HL-60/S4 treated with retinoic acid at 250 ng/mL for 4 days and 3 days (cell line): ENCODE data around the gene COG1.

Source experiments
- in situ Hi-C: fragments of 300-500 bp; cut with MboI; formaldehyde crosslinking; loops from 2 replicates; pipeline ENCODE4 v1.7.0; 2022; ENCODE audit warnings: low sequenced_read_pairs

Gene COG1

DNA sequence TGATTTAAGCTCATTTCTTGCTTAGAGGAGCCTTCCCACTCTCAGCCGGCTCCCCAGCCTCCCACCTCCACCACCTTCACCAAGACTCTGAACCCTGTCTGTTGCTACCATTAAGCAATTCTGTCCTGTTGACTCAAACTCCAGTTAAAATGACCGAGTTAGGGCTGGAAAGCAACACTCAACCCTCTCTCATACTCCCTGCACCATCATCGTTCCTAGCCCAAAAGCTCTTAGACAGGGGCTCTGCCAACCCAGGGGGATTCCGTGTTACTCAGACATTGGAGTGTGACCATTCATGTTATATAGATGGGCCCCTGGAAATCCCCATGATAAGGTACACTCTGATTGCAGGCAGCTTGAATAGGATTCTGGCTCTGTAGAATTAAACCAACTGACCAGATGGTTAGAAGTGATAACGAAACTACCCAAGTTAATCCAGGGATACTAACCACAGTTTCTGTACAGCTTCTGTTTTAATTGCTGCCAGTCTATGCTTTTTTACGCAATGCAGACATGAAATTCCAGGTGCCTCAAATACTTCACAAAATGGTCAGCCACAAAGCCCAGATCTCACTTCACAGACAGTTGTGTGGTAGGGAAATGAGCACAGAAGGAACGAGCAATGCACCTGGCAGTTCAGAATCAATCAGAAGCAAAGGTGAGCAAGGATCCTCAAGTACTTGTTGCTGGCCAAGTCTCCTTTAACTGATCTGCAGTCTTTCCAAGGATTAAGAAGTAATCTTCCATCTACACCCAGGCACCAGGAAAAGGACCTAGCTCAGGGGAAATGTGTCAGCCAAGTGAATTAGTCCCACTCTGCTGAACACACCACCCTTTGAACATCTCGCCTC lies 25.9 kb upstream of the COG1 start:
- in situ Hi-C loops, result loop anchor here (25.0 kb wide), 1 partner anchor 180 kb away; no protein-coding TSS in a partner anchor

DNA sequence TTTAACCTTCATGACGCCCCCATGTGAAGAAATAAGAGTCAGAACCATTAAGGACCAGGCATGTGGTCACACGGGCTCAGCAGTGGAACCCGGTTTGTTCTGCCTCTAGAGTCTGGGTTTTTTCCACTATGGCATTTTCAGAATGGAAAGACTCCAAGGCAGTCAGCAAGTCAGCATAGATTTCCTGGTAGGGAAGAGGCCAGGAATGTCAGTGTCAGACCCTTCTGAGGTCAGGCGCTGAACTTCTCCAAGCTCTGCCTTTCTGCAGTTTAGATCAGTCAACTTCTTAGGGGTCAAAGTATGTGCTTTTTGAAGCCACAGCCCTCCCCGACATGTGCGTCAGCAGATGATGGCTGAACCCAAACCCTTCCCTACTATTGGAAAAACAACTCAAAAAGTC lies 24.2 kb upstream of the COG1 start:
- in situ Hi-C loops, result loop anchor here (25.0 kb wide), 1 partner anchor 181 kb away; no protein-coding TSS in a partner anchor

DNA sequence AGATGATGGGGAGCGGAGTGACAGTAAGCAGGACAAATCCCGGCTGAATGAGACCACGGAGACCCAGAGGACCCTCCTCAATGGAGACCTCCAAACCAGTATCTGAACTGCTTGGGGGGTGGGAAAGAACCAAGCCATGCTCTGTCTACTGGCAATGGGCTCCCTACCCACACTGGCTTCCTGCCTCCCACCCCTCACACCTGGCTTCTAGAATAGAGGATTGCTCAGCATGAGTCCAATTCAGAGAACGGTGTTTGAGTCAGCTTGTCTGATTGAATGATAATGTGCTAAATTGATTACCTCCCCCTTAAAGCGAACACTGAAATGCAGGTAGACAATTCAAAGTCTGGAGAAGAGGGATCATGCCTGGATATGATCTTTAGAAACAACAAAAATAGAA lies 22.5 kb upstream of the COG1 start:
- in situ Hi-C loops, result loop anchor here (25.0 kb wide), 1 partner anchor 183 kb away; no protein-coding TSS in a partner anchor

DNA sequence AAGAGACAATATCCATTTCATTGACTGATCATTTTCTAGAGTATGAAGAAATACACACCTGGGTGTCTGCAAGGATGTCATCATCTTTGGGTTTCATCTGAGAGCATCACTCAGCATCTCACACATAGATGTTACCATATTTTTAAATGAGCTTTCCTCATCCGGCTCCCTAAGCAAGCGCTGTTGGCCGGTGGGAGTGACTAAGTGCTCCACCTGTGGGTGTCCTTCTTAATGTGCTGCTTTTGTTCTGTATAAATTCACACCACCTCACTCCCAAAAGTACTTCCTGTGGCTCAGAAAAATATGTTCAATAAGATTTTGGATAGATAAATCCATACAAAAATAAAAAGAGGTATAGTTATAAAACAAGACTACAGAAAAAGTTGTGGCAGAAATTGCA lies 20.6 kb upstream of the COG1 start:
- in situ Hi-C loops, result loop anchor here (25.0 kb wide), 1 partner anchor 185 kb away; no protein-coding TSS in a partner anchor

DNA sequence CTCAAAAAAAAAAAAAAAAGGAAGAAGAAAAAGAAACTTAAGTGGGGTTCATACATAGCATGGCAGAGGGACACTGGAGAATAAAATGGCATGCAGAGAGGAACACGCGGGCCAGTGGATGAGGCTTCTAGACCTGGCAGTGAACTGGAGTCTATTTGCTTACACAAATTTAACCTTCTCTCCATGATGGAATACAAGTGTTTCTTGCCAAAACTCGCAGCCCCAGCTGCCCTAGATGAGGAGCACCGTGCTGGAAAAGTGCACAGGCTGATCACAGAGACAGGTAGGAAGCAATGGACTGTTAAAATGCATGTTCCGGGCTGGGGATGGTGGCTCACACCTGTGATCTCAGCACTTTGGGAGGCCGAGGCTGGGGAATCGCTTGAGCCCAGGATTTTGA lies 18.7 kb upstream of the COG1 start:
- in situ Hi-C loops, result loop anchor here (25.0 kb wide), 1 partner anchor 187 kb away; no protein-coding TSS in a partner anchor

DNA sequence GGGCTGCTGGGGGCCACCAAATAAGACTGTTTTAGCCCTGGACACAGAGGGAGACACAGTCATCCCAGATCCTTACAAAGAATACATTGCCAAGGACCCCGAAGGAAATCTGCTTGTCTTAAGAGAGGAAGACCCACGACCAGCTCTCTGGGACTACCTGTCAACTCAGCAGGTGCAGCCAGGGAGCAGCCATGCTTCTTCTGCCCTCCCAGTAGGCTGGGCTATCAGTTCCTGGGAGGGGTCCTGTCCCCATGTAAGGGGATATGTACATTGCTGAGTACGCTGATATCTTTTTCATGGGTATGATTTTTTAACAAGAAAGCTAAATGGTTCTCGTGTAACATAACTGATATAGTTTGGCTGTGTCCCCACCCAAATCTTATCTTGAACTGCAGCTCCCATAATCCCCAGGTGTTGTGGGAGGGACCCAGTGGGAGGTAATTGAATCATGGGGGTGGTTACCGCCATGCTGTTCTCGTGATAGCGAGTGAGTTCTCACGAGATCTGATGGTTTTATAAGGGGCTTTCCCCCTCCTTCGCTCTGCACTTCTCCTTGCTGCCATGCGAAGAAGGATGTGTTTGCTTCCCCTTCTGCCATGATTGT lies 16.8 kb upstream of the COG1 start:
- in situ Hi-C loops, result loop anchor here (25.0 kb wide), 1 partner anchor 614 kb away; no protein-coding TSS in a partner anchor

DNA sequence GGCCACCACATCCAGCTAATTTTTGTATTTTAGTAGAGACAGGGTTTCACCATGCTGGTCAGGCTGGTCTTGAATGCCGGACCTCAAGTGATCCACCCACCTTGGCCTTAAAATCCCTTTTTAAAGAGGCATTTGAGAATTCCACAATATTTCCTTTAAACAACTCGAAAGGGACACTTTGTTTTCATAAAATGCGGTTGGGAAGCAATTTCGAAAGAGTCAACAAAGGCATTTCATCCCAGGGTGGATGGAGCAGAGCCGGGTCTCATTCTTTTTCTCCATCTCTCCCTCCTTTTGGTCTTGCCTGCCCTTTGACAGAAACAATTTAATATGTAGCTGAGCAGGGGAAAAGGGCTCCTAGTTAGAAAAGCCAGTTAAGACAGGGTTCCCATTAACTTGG lies 13.5 kb upstream of the COG1 start:
- in situ Hi-C loops, result loop anchor here (25.0 kb wide), 1 partner anchor 617 kb away; no protein-coding TSS in a partner anchor

DNA sequence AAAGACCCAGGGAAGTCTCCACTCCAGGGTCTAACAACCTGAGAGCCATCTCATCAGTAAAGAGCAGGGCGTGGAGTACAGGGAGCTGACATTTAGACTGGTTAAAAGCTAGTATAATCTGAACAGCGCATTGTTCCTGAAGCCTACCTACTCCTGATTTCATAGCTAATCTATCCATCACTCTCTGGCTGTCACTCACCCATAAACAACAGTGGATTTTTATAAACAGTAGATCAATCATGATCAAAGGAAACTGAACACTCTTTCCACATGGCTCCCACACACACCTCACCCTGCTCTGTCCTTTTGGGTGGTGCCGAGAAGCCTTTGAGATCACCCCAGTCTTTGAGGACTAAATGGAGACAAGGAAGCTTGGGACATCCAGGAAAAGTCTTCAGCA lies 13.0 kb upstream of the COG1 start:
- in situ Hi-C loops, result loop anchor here (10.0 to 25.0 kb wide), 2 partner anchors 455 to 618 kb away; no protein-coding TSS in a partner anchor

DNA sequence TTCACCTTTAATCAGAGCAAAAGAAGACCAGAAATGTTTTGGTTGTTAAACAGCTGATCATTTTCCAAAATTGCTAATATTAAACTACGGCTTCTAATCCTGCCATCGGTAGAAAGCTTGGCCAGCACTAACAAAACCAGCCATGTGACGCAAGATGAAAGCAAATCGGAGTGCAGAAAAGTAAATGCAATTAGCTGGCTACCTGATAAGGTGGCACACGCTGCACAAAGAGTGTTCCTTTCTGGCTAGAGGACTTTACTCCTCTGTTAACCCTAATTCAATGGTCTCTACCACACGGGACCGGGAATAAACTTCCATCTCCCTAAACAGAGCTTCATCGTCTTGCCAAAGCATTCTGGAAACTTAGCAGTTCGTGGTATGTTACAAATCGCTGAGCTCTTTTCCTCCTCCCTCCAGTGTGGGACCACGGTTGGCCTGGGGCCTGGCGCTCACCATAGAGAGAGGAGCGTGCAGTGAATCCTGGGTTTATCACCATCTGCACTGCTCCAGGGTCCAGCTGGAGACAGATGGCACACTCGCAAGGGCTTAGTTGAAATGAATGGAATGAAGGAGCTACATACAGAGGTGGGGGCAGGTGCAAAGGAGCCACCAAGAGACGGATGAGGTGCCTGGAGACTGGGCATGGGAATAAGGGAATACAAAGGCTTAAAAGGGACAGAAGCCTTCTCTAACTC lies 10.1 kb upstream of the COG1 start:
- in situ Hi-C loops, result loop anchor here (10.0 to 25.0 kb wide), 2 partner anchors 458 to 620 kb away; no protein-coding TSS in a partner anchor

DNA sequence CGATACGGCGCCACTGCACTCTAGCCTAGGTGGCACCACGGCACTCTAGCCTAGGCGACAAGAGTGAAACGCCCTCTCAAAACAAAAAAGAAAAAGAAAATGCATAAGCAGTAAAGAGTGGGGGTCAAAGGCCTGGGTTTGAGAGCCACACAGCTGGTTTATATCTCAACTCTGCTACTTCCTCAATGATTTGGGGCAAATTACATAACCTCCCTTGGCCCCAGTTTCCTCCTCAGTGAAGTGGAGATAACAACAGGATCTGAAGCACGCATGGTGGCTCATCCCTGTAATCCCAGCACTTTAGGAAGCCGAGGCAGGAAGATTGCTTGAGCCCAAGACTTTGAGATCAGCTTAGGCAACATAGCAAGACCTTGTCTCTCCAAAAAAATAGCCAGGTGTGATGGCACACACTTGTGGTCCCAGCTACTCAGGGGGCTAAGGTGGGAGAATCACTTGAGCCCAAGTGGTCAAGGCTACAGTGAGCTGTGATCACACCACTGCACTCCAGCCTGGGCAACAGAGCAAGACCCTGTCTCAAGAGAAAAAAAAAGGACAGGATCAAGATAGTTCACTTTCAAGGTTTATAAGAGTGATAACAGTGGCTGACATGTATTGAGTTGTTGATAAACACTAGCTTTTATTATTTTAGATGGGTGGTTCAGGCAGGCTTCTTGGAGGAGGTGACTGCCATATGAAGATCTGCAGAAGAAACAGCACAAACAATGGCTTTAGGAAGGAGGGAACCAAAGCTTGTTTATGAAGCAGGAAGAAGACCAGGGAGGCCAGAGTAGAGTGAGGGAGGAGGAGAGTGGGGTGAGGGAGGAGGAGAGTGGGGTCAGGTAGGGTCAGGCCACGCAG lies 8.5 kb upstream of the COG1 start:
- in situ Hi-C loops, result loop anchor here (10.0 to 25.0 kb wide), 2 partner anchors 460 to 622 kb away; no protein-coding TSS in a partner anchor

DNA sequence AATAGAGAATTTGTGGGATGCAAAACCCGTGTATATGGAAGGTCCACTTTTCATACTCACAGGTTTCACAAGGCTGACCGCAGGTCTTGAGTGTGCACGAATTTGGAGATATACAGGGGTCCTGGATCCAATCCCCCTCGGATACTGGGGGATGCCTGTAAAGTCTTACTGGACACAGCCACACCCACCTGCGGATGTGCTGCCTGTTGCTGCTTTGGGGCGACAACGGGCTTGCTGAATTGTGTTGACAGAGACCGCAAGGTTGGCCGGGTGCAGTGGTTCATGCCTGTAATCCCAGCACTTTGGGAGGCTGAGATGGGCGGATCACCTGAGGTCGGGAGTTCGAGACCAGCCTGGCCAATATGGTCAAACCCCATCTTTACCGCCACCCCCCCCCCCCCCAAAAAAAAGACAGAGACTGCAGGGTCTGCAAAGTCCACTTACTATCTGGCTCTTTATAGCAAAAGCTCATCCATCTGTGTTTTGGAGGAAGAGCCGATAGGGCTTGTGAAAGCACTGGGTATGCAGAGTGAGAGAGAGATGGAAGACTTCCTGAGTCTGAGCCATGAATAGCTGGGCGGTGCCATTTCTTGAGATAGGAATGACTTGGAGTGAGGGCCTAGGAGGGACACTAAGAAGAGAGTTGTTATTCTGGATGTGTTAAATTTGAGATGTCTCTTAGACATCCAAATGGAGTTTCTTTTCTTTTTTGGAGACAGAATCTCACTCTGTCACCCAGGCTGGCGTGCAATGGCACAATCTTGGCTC lies 6.4 kb upstream of the COG1 start:
- in situ Hi-C loops, result loop anchor here (10.0 to 25.0 kb wide), 2 partner anchors 462 to 624 kb away; no protein-coding TSS in a partner anchor

DNA sequence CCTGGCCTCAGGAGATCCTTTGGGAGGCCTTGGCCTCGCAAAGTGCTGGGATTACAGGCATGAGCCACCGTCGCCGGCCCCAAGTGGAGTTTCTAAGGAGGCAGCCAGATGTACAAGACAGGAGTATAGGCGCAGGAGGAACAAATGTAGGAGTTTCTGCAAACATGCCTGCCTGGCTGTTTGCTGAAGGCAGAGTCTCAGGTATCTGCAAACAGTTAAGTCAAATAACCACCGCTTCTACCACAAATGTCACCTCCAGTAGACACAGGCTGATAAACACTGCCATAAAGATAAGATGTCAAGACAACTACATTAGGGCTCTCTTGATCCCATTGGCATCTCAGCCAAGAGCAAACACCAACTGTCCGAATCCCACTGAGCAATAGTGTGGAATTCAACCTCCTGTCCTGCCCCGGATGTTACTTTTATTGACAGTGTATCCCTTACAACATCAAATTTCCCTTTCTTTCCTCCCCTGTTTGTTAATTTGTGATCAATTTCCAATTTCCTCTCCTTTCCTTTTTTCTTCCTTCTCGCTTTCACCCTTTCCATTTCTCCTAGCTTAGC lies 5.6 kb upstream of the COG1 start:
- in situ Hi-C loops, result loop anchor here (10.0 to 25.0 kb wide), 2 partner anchors 462 to 625 kb away; no protein-coding TSS in a partner anchor

DNA sequence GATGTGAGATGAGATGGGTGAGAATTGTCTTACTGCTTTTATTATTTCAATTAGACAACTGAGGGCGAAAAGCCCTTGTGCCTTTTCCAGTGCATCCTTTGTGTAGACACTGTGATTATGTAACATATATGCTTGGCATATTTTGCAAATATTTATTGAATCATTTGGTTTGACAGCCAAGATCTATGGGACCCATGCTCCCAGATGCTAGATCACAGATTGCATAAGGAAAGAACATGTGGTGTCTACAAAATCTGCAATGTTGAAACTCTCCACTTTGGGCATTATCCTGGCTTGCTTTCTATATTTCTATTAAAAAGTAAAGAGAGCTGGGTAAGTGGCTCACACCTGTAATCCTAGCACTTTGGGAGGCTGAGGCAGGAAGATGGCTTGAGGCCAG lies 4.8 kb upstream of the COG1 start:
- in situ Hi-C loops, result loop anchor here (10.0 to 25.0 kb wide), 2 partner anchors 463 to 626 kb away; no protein-coding TSS in a partner anchor

DNA sequence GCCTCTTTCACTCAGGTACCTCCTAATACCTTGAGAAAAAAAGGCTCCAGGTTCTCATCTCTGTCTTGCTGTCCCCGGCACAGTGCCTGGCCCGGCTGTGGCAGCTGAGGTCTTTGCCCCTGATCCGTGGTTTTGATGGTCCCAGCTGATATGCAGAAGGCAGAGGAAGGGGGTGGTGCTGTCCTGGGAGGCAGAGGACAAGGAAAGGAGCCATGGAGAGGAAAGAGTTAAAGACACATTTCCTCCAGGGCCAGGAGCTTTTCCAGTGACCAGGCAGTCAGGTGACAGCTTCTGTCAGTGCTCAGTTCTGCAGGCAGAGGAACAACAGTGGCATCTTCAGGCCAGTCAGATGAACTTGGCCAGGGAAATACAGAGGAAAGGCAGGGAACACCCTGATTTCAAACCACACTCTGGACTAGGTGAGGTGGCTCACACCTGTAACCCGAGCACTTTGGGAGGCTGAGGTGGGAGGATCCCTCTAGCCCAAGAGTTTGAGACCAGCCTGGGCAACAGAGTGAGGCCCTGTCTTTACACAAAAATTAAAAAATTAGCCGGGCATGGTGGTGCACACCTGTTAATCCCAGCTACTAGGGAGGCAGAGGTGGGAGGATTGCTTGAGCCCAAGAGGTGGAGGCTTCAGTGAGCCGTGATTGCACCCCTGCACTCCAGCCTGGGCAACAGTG lies 3.3 kb upstream of the COG1 start:
- in situ Hi-C loops, result loop anchor here (10.0 to 25.0 kb wide), 2 partner anchors 465 to 627 kb away; no protein-coding TSS in a partner anchor

DNA sequence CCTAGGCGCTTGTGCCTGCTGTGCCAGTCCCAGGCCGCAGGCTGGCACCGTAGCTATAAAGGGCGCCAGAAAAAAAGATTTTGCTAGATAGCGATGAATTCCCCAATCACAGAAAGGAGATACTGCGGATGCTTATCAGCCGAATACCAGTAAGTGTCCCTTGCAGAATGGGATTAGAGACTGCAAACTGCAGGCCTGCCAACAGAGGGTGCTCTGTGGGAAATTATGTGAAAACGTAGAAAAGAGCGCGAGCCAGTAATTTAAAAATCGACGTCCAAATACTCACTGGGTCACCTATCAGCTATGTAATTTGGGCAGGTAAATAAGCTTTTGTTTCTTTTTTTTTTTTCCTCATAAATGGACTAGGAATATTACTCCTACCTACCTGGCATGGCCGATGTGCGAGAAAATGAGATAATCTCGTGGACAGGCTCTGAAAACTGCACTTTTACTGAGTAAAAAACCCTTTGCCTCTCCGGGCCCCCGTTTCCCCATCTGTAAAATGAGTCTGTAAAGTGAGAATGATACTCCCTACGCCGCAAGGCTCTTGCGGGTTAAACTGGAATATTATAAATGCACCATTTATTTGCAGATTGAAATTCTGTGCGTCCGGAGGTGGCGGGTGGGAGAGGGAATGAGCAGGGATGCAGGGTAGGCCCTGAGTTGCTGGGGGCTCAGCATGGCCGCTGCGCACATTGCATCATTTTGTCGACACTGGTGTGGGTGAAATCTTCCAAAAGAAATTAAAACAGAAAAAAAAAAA lies 1.2 kb upstream of the COG1 start:
- in situ Hi-C loops, result loop anchor here (25.0 kb wide), 1 partner anchor 629 kb away; no protein-coding TSS in a partner anchor

DNA sequence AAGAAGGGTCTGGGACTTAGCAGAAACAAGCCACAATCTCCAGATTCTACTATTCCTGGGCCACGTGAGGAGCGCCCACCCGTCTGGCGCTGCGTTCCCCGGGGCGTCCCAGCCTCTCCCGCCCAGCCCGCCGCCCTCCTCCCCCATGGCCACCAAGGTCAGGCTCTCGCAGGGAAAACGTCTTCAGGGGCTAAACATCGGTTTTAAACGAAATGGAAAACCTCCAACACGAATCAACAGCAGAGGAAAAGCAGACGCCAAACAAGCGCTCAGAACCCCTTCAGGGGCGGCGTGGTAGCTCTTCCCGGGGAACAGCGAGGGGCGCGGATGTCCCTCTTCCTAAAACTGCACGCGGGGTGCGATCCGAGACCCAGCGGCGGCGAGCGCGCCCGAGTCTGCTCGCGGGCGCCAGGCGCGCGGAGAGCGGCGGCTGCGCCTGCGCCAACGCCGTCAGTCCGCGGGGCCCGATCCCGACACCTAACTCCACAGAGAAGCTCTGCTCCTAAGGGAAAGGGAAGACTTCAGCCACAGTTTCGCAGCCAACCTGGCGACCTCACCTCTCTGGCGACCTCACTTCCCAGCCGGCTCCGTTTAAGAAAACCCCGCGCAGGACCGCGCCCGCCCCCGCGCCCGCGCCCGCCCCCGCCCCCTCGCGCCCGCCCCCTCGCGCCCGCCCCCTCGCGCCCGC lies 505 bp upstream of the COG1 start:
- in situ Hi-C loops, result loop anchor here (25.0 kb wide), 1 partner anchor 630 kb away; no protein-coding TSS in a partner anchor
